Measurements from ENCODE around the gene PSMD6.

DNA sequence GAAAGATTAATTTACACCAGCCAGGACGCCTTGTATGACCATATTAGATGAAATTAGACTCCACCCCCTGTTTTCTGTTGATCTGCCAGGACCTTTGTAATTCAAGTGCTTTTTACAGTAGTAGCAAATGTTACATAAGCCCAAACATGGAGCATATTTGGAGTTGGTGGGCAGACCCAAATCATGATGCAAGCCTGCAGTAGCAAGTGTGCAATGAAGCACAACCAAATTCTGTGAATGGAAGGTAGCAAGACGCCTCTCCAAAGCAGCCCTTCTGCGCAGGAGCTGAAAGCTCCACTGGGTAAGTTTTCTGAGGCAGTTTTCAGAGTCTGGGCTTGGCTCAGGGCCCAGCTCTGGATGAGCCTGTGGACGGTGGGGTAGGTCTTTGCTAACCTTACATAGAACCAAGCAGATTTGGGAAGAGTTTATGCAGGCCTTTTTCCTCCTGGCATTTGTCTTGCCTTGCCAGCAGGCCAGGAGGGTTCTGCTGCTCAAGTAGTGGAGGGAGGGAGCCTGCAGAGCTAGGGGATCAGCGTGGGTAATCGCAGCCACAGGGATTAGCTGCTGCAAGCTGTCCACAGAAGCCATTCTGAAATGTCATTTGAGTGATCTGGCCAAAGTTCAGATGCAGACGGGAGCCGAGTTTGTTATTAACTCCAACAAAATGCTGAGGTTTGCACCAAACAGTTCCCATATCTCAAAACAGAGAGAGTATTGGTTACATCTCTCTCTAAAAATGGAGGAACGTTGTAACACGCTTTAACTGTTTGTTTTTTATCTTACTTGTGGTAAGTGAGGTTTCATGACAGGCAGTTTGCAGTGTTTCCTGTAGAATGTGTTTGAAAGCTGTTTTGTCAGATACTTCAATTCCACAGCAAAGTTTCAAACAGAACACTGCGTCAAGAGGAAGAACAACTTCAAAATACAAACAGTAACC lies 55.4 kb downstream of the PSMD6 start:
- TF ChIP-seq EZH2 (IDR thresholded peaks at IDR 0.05) (no peak), POLR2AphosphoS5 (IDR thresholded peaks at IDR 0.05; ENCODE audit: borderline replicate concordance, low read depth, low read length) (no peak)
